Measurements from ENCODE around the gene CACNA1H. TPM values are rescaled to one million over a fixed set of nuclear protein-coding genes. Genes with fewer than 3 reads are reported as not detected.

The CACNA1H gene
- total RNA-seq, 1 donor from 2014 or later: 73.2 TPM

DNA sequence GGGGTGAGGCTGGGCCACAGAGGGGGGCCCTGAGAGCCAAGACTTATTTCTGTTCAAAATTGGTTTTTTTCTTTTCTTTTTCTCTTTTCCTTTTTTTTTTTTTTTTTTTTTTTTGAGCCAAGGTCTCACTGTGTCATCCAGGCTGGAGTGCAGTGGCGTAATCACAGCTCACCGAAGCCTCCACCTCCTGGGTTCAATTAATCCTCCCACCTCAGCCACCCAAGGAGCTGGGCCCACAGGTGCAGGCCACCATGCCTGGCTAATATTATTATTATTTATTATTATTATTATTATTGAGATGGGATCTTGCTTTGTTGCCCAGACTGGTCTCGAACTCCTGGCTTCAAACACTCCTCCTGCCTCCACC lies 17.5 kb upstream of the CACNA1H start:
- H3K4me3 Mint-ChIP-seq (ENCODE audit: unreplicated experiment): no peak overlapping the region
- H3K4me1 Mint-ChIP-seq (ENCODE audit: low read depth): no peaks in the 10 kb centered on the region
- H3K36me3 Mint-ChIP-seq (ENCODE audit: low read depth): peaks cover 4% of the 10 kb centered on the region
- peaks cover 5% of the 10 kb centered on the region for H3K27me3 Mint-ChIP-seq (ENCODE audit: low read depth)
- DNase-seq (ENCODE audit: low spot score): no peak
- TF ChIP-seq, protein P1, sequence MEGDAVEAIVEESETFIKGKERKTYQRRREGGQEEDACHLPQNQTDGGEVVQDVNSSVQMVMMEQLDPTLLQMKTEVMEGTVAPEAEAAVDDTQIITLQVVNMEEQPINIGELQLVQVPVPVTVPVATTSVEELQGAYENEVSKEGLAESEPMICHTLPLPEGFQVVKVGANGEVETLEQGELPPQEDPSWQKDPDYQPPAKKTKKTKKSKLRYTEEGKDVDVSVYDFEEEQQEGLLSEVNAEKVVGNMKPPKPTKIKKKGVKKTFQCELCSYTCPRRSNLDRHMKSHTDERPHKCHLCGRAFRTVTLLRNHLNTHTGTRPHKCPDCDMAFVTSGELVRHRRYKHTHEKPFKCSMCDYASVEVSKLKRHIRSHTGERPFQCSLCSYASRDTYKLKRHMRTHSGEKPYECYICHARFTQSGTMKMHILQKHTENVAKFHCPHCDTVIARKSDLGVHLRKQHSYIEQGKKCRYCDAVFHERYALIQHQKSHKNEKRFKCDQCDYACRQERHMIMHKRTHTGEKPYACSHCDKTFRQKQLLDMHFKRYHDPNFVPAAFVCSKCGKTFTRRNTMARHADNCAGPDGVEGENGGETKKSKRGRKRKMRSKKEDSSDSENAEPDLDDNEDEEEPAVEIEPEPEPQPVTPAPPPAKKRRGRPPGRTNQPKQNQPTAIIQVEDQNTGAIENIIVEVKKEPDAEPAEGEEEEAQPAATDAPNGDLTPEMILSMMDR (IDR thresholded peaks at IDR 0.05): no peak
- H3K9me3 Mint-ChIP-seq (ENCODE audit: low read depth): no peaks in the 10 kb centered on the region
- H3K27ac Mint-ChIP-seq (ENCODE audit: unreplicated experiment): no peak overlapping the region

DNA sequence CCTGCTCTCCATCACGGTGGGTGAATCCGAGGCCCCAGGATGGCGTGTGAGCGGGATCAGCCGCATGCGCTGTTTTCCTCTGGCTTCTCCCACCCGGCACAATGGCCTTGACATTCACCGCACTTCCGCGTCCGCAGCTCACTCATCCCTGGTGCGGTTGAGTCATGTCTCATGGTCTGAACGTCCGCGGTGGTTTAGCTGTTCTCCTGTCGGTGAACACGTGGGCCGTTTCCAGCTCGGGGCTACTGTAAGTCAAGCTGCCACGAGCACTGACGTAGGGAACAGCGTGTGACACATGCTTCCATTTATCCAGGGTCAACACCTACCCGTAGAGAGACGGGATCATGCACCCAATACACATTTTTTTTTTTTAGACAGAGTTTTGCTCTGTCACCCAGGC lies 15.3 kb upstream of the CACNA1H start:
- Mint-ChIP-seq H3K4me3 (ENCODE audit: unreplicated experiment) (no peak overlapping the region), H3K4me1 (ENCODE audit: low read depth) (no peaks in the 10 kb centered on the region), H3K27me3 (ENCODE audit: low read depth) (peaks cover 12% of the 10 kb centered on the region), H3K9me3 (ENCODE audit: low read depth) (no peaks in the 10 kb centered on the region), H3K27ac (ENCODE audit: unreplicated experiment) (no peak overlapping the region), H3K36me3 (ENCODE audit: low read depth) (peaks cover 4% of the 10 kb centered on the region)
- no peak for DNase-seq (ENCODE audit: low spot score)
- TF ChIP-seq, protein P1 (IDR thresholded peaks at IDR 0.05): no peak

DNA sequence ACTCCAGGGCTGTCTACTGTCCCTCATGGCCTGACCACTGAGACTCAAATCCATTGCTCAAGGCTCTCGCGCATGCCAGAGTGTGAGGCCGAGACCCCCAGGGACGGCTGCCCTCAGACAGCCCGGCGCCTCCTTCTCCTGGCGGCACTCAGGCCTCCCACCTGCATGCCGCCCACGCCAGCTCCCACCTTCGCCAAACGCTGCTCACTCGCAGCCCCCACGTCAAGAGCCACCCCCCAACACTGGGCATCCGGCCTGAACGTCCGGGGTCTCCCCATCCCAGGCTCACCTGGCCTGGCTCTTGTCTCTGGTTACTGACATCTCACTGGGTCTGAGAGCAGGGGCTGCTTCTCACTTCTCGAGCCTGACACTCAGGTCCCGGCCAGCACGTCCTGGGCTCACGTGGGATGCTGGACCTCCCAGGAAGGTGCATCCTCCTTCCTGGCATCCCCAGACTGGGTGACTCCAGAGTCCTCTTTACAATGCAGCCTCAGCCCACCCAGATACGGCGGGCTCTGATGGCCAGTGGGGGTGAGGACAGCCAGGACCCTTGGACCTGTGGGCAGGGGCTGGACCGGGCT lies 12.2 kb upstream of the CACNA1H start:
- TF ChIP-seq, protein P1 (IDR thresholded peaks at IDR 0.05): no peak
- H3K9me3 Mint-ChIP-seq (ENCODE audit: low read depth): no peaks in the 10 kb centered on the region
- peaks cover 4% of the 10 kb centered on the region for H3K36me3 Mint-ChIP-seq (ENCODE audit: low read depth)
- H3K27ac Mint-ChIP-seq (ENCODE audit: unreplicated experiment): no peak overlapping the region
- no peak overlapping the region for H3K4me3 Mint-ChIP-seq (ENCODE audit: unreplicated experiment)
- peaks cover 15% of the 10 kb centered on the region for H3K27me3 Mint-ChIP-seq (ENCODE audit: low read depth)
- no peaks in the 10 kb centered on the region for H3K4me1 Mint-ChIP-seq (ENCODE audit: low read depth)
- no peak for DNase-seq (ENCODE audit: low spot score)

DNA sequence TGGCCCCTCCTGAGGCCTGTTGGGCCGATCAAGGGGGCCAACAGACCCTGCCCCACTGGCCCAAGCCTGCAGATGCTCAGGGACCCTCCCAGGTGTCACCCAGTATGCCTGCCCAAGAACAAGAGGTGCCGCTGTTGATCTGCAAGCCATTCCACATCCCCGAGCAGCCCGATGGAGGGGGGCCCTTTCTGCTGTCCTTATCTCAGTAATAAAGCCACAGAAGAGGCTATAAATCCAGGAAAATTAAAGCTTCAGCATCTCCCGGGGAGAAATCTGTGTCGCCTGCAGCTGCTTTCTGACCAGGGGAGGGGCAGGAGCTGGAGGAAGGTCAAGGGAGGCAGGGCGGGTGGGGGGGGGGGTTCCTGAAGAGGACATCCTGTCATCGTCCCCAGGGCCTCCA lies 11.7 kb upstream of the CACNA1H start:
- Mint-ChIP-seq H3K36me3 (ENCODE audit: low read depth) (peaks cover 4% of the 10 kb centered on the region), H3K4me3 (ENCODE audit: unreplicated experiment) (no peak overlapping the region), H3K4me1 (ENCODE audit: low read depth) (no peaks in the 10 kb centered on the region), H3K27me3 (ENCODE audit: low read depth) (peaks cover 15% of the 10 kb centered on the region), H3K9me3 (ENCODE audit: low read depth) (no peaks in the 10 kb centered on the region), H3K27ac (ENCODE audit: unreplicated experiment) (no peak overlapping the region)
- no peak for DNase-seq (ENCODE audit: low spot score)
- TF ChIP-seq, protein P1 (IDR thresholded peaks at IDR 0.05): no peak

DNA sequence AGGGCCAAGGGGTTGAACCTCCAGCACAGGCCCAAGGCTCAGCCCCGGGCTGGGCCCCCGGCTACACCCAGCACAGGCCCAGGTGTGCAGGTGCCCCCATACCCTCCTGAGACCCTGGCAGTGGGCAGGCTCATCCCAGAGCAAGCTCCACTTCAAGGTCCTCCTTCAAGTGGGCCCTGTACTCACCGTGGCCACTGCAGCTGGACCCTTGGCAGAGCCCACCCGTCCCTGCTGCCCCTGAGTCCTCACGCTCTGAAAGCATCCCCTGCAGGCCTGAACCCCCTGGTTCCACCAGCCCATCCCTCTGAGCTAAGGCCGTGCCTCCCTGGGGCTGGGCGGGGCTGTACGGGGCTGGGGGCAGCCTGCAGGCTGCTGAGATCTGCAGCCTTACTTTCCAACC lies 11.2 kb upstream of the CACNA1H start:
- H3K4me3 Mint-ChIP-seq (ENCODE audit: unreplicated experiment): no peak overlapping the region
- H3K27me3 Mint-ChIP-seq (ENCODE audit: low read depth): peaks cover 15% of the 10 kb centered on the region
- H3K36me3 Mint-ChIP-seq (ENCODE audit: low read depth): peaks cover 2% of the 10 kb centered on the region
- no peaks in the 10 kb centered on the region for H3K9me3 Mint-ChIP-seq (ENCODE audit: low read depth)
- H3K27ac Mint-ChIP-seq (ENCODE audit: unreplicated experiment): no peak overlapping the region
- H3K4me1 Mint-ChIP-seq (ENCODE audit: low read depth): no peaks in the 10 kb centered on the region
- no peak for DNase-seq (ENCODE audit: low spot score)
- TF ChIP-seq, protein P1 (IDR thresholded peaks at IDR 0.05): no peak

All from chondrocyte (in vitro differentiated cells).